ENCODE data around the gene GPR151. TPM values are rescaled to one million over a fixed set of nuclear protein-coding genes. Genes with fewer than 3 reads are reported as not detected.

GPR151 gene
- total RNA-seq, 4 donors from 2014 or later = not detected

GRCh38 chr5:146538432-146538831 lies 22.4 kb upstream of the GPR151 start:
- Histone ChIP-seq H3K27me3 (no peaks in the 10 kb centered on the region), H3K4me3 (no peak overlapping the region), H3K36me3 (no peaks in the 10 kb centered on the region), H3K4me1 (no peaks in the 10 kb centered on the region), H3K9me3 (no peaks in the 10 kb centered on the region), H3K27ac (no peak overlapping the region)
- intact Hi-C loops (cut with DNase I; ENCODE audit: low total_unique reads) = no loop called here
- in situ Hi-C loops (cut with MboI; ENCODE audit: low sequenced_read_pairs in 4 of 4) = loop anchor here (25.0 kb wide), 2 partner anchors 649 to 1049 kb away; no protein-coding TSS in a partner anchor
- ATAC-seq (no peak), DNase-seq (no peak)
- TF ChIP-seq POLR2A (IDR thresholded peaks at IDR 0.05) = no peak

- Histone ChIP-seq H3K4me3 (no peak overlapping the region), H3K36me3 (no peaks in the 10 kb centered on the region), H3K27me3 (no peaks in the 10 kb centered on the region), H3K9me3 (no peaks in the 10 kb centered on the region), H3K4me1 (no peaks in the 10 kb centered on the region), H3K27ac (no peak overlapping the region)
- TF ChIP-seq CTCF (IDR thresholded peaks at IDR 0.05 in 4 of 5, conservative IDR thresholded peaks at IDR 0.05 in 1 of 5) (no peak), POLR2A (IDR thresholded peaks at IDR 0.05) (no peak)
- intact Hi-C loops (cut with DNase I; ENCODE audit: low total_unique reads) (loop anchor here (2.0 kb wide), 1 partner anchor 655 kb away; no protein-coding TSS in a partner anchor), in situ Hi-C loops (cut with MboI; ENCODE audit: low sequenced_read_pairs in 4 of 4) (loop anchor here (25.0 kb wide), 2 partner anchors 653 to 1053 kb away; no protein-coding TSS in a partner anchor)
- no peak for DNase-seq
- ATAC-seq = no peak
Observed at GRCh38 chr5:146533882-146534281, 17.9 kb upstream of the GPR151 start.

- H3K9me3 ChIP-seq = no peaks in the 10 kb centered on the region
- H3K4me1 ChIP-seq = no peaks in the 10 kb centered on the region
- in situ Hi-C loops (cut with MboI; ENCODE audit: low sequenced_read_pairs in 4 of 4) (loop anchor here (25.0 kb wide), 2 partner anchors 654 to 1054 kb away; no protein-coding TSS in a partner anchor), intact Hi-C loops (cut with DNase I; ENCODE audit: low total_unique reads) (loop anchor here (2.0 kb wide), 1 partner anchor 655 kb away; no protein-coding TSS in a partner anchor)
- no peaks in the 10 kb centered on the region for H3K36me3 ChIP-seq
- H3K4me3 ChIP-seq = no peak overlapping the region
- peak in 1 of 2 donors; percentile 72 for ATAC-seq
- TF ChIP-seq CTCF (IDR thresholded peaks at IDR 0.05 in 4 of 5, conservative IDR thresholded peaks at IDR 0.05 in 1 of 5) (peak; percentile 26 to 62 (median 44)), POLR2A (IDR thresholded peaks at IDR 0.05) (no peak)
- peak; percentile 11 to 17 for DNase-seq
- H3K27me3 ChIP-seq = no peaks in the 10 kb centered on the region
- H3K27ac ChIP-seq = no peak overlapping the region
Observed at GRCh38 chr5:146533260-146533857, 17.4 kb upstream of the GPR151 start.

GRCh38 chr5:146529984-146530383 lies 14.0 kb upstream of the GPR151 start:
- Histone ChIP-seq H3K27me3 (no peaks in the 10 kb centered on the region), H3K27ac (no peak overlapping the region), H3K9me3 (no peaks in the 10 kb centered on the region), H3K4me1 (no peaks in the 10 kb centered on the region), H3K36me3 (no peaks in the 10 kb centered on the region), H3K4me3 (no peak overlapping the region)
- no peak for DNase-seq
- intact Hi-C loops (cut with DNase I; ENCODE audit: low total_unique reads) (no loop called here), in situ Hi-C loops (cut with MboI; ENCODE audit: low sequenced_read_pairs in 4 of 4) (loop anchor here (25.0 kb wide), 2 partner anchors 657 to 1057 kb away; no protein-coding TSS in a partner anchor)
- ATAC-seq = no peak
- TF ChIP-seq CTCF (IDR thresholded peaks at IDR 0.05 in 4 of 5, conservative IDR thresholded peaks at IDR 0.05 in 1 of 5) = no peak
- no peak for TF ChIP-seq POLR2A (IDR thresholded peaks at IDR 0.05)

GRCh38 chr5:146528236-146528635 lies 12.2 kb upstream of the GPR151 start:
- H3K36me3 ChIP-seq = no peaks in the 10 kb centered on the region
- TF ChIP-seq CTCF (IDR thresholded peaks at IDR 0.05 in 4 of 5, conservative IDR thresholded peaks at IDR 0.05 in 1 of 5) (no peak), POLR2A (IDR thresholded peaks at IDR 0.05) (no peak)

More at GRCh38 chr5:146528236-146528635, 12.2 kb upstream of the GPR151 start:
- in situ Hi-C loops (cut with MboI; ENCODE audit: low sequenced_read_pairs in 4 of 4) = loop anchor here (25.0 kb wide), 2 partner anchors 659 to 1059 kb away; no protein-coding TSS in a partner anchor
- H3K9me3 ChIP-seq = no peaks in the 10 kb centered on the region
- no peaks in the 10 kb centered on the region for H3K27me3 ChIP-seq
- no peak overlapping the region for H3K27ac ChIP-seq
- intact Hi-C loops (cut with DNase I; ENCODE audit: low total_unique reads) = no loop called here
- H3K4me1 ChIP-seq = no peaks in the 10 kb centered on the region
- no peak overlapping the region for H3K4me3 ChIP-seq
- ATAC-seq = no peak
- no peak for DNase-seq

Measured in gastrocnemius medialis (tissue), 4 donors.